Activated naive CD4-positive, alpha-beta T cell treated with anti-CD3 and anti-CD28 coated beads for 36 hours (primary cell): ENCODE results near the gene CEP76. TPM values are rescaled to one million over a fixed set of nuclear protein-coding genes. Genes with fewer than 3 reads are reported as not detected.
"Not testable (repeated sequence)": the region's sequence is repeated elsewhere in the genome, so short reads cannot be mapped to it uniquely, and the experiment has no call there.

Source experiments
- CTCF ChIA-PET: fragments of 350-600 bp; sonication (Branson Sonifier 250); formaldehyde crosslinking; loops from one replicate; lab custom pipeline; 2021; ENCODE audit warnings: antibody characterized with exemption; lab: Charles Lee
- DNase-seq: peaks from one replicate; pipeline ENCODE4 v3.0.0-alpha.2; 2020
- H3K27ac Mint-ChIP-seq: one replicate; pipeline ENCODE4 v1.8.0; 2021; ENCODE audit warnings: mild to moderate bottlenecking, mixed read lengths
- H3K27me3 Mint-ChIP-seq: one replicate; pipeline ENCODE4 v1.8.0; 2021; ENCODE audit warnings: low read depth, mixed read lengths
- H3K36me3 Mint-ChIP-seq: one replicate; pipeline ENCODE4 v1.8.0; 2021; ENCODE audit warnings: low read depth, mixed read lengths
- H3K4me1 Mint-ChIP-seq: one replicate; pipeline ENCODE4 v1.8.0; 2021; ENCODE audit warnings: low read depth, mixed read lengths
- H3K4me3 Mint-ChIP-seq: one replicate; pipeline ENCODE4 v1.8.0; 2021; ENCODE audit warnings: mild to moderate bottlenecking, moderate library complexity, mixed read lengths
- H3K9me3 Mint-ChIP-seq: one replicate; pipeline ENCODE4 v1.8.0; 2021; ENCODE audit warnings: mixed read lengths
- intact Hi-C: fragments of 100-400 bp; cut with micrococcal nuclease; formaldehyde crosslinking; loops from one replicate; pipeline ENCODE4 v1.15.1; 2023
- total RNA-seq, 2 experiments: library from RNA; stranded (reverse); gene quantifications; one replicate each; pipeline ENCODE4 v1.2.3, GENCODE V29; 2021

CEP76 gene
- total RNA-seq, 2 experiments from 2014 or later, result 14.8 to 18.0 TPM

- Mint-ChIP-seq H3K4me3 (peak overlapping the region; percentile 76), H3K36me3 (no peaks in the 10 kb centered on the region), H3K4me1 (peaks cover 7% of the 10 kb centered on the region), H3K27ac (no peak overlapping the region), H3K27me3 (peaks cover 22% of the 10 kb centered on the region), H3K9me3 (no peaks in the 10 kb centered on the region)
- peak; percentile 10 for DNase-seq
- intact Hi-C loops, result loop anchor here (1.0 to 5.0 kb wide), 3 partner anchors 45 to 385 kb away; partner anchors contain the start of genes CEP76 and PRELID3A
- CTCF ChIA-PET, result interaction anchor here (4.4 kb wide), 1 partner anchor 264 kb away, joined by 54 read pairs; no protein-coding TSS in a partner anchor
Observed at GRCh38 chr18:12656938-12657683, 45.4 kb downstream of the CEP76 start.

DNA sequence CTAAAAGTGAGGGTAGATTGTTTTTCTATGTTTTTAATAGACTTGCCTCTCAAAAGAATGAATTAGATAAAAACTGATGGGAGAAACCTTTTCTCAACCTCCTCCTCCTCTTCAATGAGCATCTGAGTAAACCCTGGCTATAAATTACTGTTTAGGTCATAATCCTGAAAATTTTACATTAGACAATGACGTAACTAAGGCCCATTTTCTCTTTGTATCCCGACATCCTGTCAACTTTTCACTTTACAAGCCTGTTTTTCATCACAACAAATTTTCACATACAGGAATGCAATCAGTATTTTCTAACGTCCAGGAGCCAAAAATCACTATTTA, 46.0 kb downstream of the CEP76 start:
- peaks cover 24% of the 10 kb centered on the region for H3K27me3 Mint-ChIP-seq
- CTCF ChIA-PET, result no interaction called here
- H3K9me3 Mint-ChIP-seq, result no peaks in the 10 kb centered on the region
- H3K36me3 Mint-ChIP-seq, result no peaks in the 10 kb centered on the region
- intact Hi-C loops, result loop anchor here (5.0 kb wide), 2 partner anchors 249 to 384 kb away; partner anchors contain the start of gene PRELID3A
- peaks cover 7% of the 10 kb centered on the region for H3K4me1 Mint-ChIP-seq
- peak overlapping the region; percentile 76 for H3K4me3 Mint-ChIP-seq
- no peak overlapping the region for H3K27ac Mint-ChIP-seq
- DNase-seq, result no peak

DNA sequence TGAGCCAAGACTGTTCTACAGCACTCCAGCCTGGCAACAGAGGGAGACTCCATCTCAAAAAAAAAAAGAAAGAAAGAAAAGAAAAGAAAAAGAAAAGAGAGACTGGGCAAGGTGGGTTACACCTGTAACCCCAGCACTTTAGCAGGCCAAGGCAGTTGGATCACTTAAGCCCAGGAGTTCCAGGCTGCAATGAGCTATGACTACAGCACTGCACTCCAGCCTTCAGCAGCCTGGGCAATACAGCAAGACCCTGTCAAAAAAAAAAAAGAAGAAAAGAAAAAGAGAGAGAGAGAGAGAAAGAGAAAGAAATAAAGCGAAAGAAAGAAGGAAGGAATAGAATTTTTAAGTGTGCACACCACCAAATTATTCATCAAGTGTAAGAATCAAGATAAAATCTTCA, 47.6 kb downstream of the CEP76 start:
- DNase-seq, result no peak
- Mint-ChIP-seq H3K4me3 (no peak overlapping the region), H3K36me3 (no peaks in the 10 kb centered on the region), H3K9me3 (no peaks in the 10 kb centered on the region), H3K4me1 (peaks cover 7% of the 10 kb centered on the region), H3K27me3 (peaks cover 27% of the 10 kb centered on the region), H3K27ac (no peak overlapping the region)
- CTCF ChIA-PET, result no interaction called here
- intact Hi-C loops, result loop anchor here (5.0 kb wide), 2 partner anchors 248 to 383 kb away; partner anchors contain the start of gene PRELID3A

GRCh38 chr18:12652861-12653401, 49.6 kb downstream of the CEP76 start:
- Mint-ChIP-seq H3K36me3 (no peaks in the 10 kb centered on the region), H3K27ac (no peak overlapping the region)

DNA sequence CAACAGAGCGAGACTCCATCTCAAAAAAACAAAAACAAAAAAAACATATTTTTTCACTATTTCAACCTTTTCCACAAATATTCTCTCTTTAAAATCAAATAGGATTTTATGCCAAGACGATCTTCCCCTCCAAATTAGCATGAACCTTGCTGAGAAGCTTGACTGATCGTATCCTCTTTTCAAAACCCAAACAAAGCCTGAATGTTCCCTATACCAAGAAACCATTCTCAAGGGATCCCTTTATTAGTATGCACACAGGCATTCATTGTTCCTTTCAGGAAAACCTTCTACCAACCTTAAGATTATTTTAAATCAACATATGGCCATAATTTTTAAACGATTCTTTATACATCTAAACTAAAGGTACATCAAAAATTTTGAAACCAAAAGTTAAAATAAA, 50.9 kb downstream of the CEP76 start:
- H3K4me3 Mint-ChIP-seq, result no peak overlapping the region
- intact Hi-C loops, result no loop called here
- H3K27ac Mint-ChIP-seq, result no peak overlapping the region
- peaks cover 20% of the 10 kb centered on the region for H3K27me3 Mint-ChIP-seq
- H3K9me3 Mint-ChIP-seq, result no peaks in the 10 kb centered on the region
- DNase-seq, result no peak
- peaks cover 3% of the 10 kb centered on the region for H3K4me1 Mint-ChIP-seq
- H3K36me3 Mint-ChIP-seq, result no peaks in the 10 kb centered on the region
- CTCF ChIA-PET, result no interaction called here

More at GRCh38 chr18:12652861-12653401, 49.6 kb downstream of the CEP76 start:
- Mint-ChIP-seq H3K4me1 (peaks cover 5% of the 10 kb centered on the region), H3K9me3 (no peaks in the 10 kb centered on the region), H3K4me3 (no peak overlapping the region), H3K27me3 (peaks cover 23% of the 10 kb centered on the region)
- peak; percentile 10 for DNase-seq
- intact Hi-C loops, result no loop called here
- CTCF ChIA-PET, result interaction anchor here (1.0 kb wide), 1 partner anchor 262 kb away, joined by 3 read pairs; no protein-coding TSS in a partner anchor

GRCh38 chr18:12647773-12648172, 54.8 kb downstream of the CEP76 start:
- no peak for DNase-seq
- no peaks in the 10 kb centered on the region for H3K4me1 Mint-ChIP-seq
- H3K4me3 Mint-ChIP-seq, result no peak overlapping the region
- no peak overlapping the region for H3K27ac Mint-ChIP-seq
- peaks cover 5% of the 10 kb centered on the region for H3K27me3 Mint-ChIP-seq
- H3K9me3 Mint-ChIP-seq, result no peaks in the 10 kb centered on the region
- intact Hi-C loops, result no loop called here
- CTCF ChIA-PET, result no interaction called here
- no peaks in the 10 kb centered on the region for H3K36me3 Mint-ChIP-seq

DNA sequence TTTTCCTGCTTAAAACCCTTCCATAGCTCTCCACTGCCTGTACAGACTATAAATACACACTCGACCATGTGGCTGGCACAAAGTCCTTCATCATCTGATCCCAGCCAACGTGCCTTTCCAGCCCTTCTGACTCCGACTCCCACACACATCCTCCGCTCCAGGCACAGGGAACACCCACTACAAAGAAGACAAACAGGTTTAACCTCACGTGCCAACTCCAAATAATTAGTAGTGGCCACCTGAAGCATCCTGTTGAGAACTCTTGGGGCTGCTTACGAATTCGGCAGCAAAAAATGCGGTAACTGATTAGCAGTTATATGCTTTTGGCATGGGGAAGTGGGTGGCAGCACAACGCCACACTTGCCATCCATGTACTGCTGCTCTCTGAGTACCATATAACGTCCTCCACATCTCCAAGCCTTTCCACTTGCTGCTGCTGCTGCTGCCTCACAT, 56.7 kb downstream of the CEP76 start:
- Mint-ChIP-seq H3K4me1 (no peaks in the 10 kb centered on the region), H3K36me3 (no peaks in the 10 kb centered on the region), H3K27me3 (peaks cover 3% of the 10 kb centered on the region), H3K4me3 (no peak overlapping the region), H3K9me3 (no peaks in the 10 kb centered on the region), H3K27ac (no peak overlapping the region)
- CTCF ChIA-PET, result no interaction called here
- intact Hi-C loops, result no loop called here
- DNase-seq, result no peak

- peaks cover 3% of the 10 kb centered on the region for H3K27me3 Mint-ChIP-seq
- DNase-seq, result no peak
- no peaks in the 10 kb centered on the region for H3K4me1 Mint-ChIP-seq
- H3K9me3 Mint-ChIP-seq, result no peaks in the 10 kb centered on the region
- no peaks in the 10 kb centered on the region for H3K36me3 Mint-ChIP-seq
- H3K27ac Mint-ChIP-seq, result no peak overlapping the region
- H3K4me3 Mint-ChIP-seq, result no peak overlapping the region
- intact Hi-C loops, result no loop called here
- CTCF ChIA-PET, result no interaction called here
Observed at GRCh38 chr18:12645254-12645653, 57.3 kb downstream of the CEP76 start.

GRCh38 chr18:12643756-12644155, 58.8 kb downstream of the CEP76 start:
- H3K4me3 Mint-ChIP-seq, H3K27ac Mint-ChIP-seq, DNase-seq, H3K27me3 Mint-ChIP-seq, H3K9me3 Mint-ChIP-seq, H3K4me1 Mint-ChIP-seq, H3K36me3 Mint-ChIP-seq, intact Hi-C loops: not testable (repeated sequence)
- CTCF ChIA-PET, result interaction anchor here (0.6 kb wide), 1 partner anchor 359 kb away, joined by 5 read pairs; no protein-coding TSS in a partner anchor

DNA sequence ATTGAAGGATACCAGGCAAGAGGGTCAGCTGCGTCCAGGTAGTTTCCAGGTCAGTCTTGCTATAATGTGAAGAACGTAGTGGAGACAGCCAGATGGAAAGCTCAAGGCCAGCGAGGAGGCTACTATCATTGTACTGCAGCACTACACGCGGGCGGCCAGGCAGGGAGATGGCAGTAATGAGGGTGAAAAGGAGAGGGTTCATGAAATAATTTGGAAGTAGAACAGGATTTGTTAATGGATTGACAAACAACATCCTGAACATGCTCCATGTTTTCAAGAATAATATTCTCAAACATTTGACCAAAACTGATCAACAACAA, 61.7 kb downstream of the CEP76 start:
- H3K4me1 Mint-ChIP-seq, result no peaks in the 10 kb centered on the region
- CTCF ChIA-PET, result interaction anchor here (0.8 kb wide), 1 partner anchor 373 kb away, joined by 3 read pairs; no protein-coding TSS in a partner anchor

GRCh38 chr18:12639990-12640880, 62.3 kb downstream of the CEP76 start:
- H3K9me3 Mint-ChIP-seq, result no peaks in the 10 kb centered on the region

More for the DNA sequence above, 61.7 kb downstream of the CEP76 start:
- no peak overlapping the region for H3K4me3 Mint-ChIP-seq
- DNase-seq, result no peak
- H3K27ac Mint-ChIP-seq, result no peak overlapping the region
- H3K9me3 Mint-ChIP-seq, result no peaks in the 10 kb centered on the region
- H3K36me3 Mint-ChIP-seq, result no peaks in the 10 kb centered on the region
- intact Hi-C loops, result no loop called here
- peaks cover 3% of the 10 kb centered on the region for H3K27me3 Mint-ChIP-seq

DNA sequence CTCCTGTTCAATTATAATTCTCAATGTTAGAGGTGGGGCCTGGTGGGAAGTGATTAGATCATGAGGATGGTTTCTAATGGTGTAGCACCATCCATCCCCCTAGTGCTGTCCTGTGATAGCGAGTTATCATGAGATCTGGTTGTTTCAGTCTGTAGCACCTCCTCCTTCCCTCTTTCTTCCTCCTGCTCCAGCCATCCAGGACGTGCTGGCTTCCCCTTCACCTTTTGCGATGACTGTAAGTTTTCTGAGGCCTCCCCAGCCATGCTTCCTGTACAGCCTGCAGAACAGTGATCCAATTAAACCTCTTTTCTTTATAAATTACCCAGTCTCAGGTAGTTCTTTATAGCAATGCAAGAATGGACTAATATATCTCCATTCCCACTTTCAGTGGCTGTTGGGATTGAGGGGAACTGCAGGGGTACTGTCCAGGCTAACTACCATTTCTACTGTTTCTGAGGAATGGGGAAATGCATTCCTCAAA, 63.8 kb downstream of the CEP76 start:
- intact Hi-C loops, result no loop called here
- Mint-ChIP-seq H3K27ac (no peak overlapping the region), H3K27me3 (peaks cover 3% of the 10 kb centered on the region), H3K4me1 (no peaks in the 10 kb centered on the region), H3K36me3 (no peaks in the 10 kb centered on the region), H3K9me3 (no peaks in the 10 kb centered on the region), H3K4me3 (no peak overlapping the region)
- no peak for DNase-seq
- CTCF ChIA-PET, result no interaction called here

More at GRCh38 chr18:12639990-12640880, 62.3 kb downstream of the CEP76 start:
- intact Hi-C loops, result no loop called here
- no peak for DNase-seq
- no peaks in the 10 kb centered on the region for H3K4me1 Mint-ChIP-seq
- CTCF ChIA-PET, result interaction anchor here (0.8 to 1.2 kb wide), 2 partner anchors 368 to 372 kb away, joined by 3 read pairs; no protein-coding TSS in a partner anchor
- H3K4me3 Mint-ChIP-seq, result no peak overlapping the region
- H3K27ac Mint-ChIP-seq, result no peak overlapping the region
- peaks cover 3% of the 10 kb centered on the region for H3K27me3 Mint-ChIP-seq
- H3K36me3 Mint-ChIP-seq, result no peaks in the 10 kb centered on the region
